KMS-11 (cell line): ENCODE results near the gene GANAB.
A peak's percentile ranks its signal among the peaks of the same experiment; 100 is the strongest.

ENCODE experiments used
- H2AFZ ChIP-seq: fragments of 200-600 bp; sonication (generic); 2 replicates; pipeline ENCODE4 v1.6.1; 2016; ENCODE audit warnings: antibody characterized with exemption, mixed run types, low read depth
- H3K27ac ChIP-seq: fragments of 200-600 bp; sonication (generic); 2 replicates; pipeline ENCODE4 v1.6.1; 2016; ENCODE audit warnings: mild to moderate bottlenecking, mixed run types
- H3K27me3 ChIP-seq: fragments of 200-600 bp; sonication (generic); 2 replicates; pipeline ENCODE4 v1.6.1; 2017; ENCODE audit warnings: mild to moderate bottlenecking, low read depth, mixed run types, moderate library complexity; ENCODE audit not compliant: insufficient read depth
- H3K36me3 ChIP-seq: fragments of 200-600 bp; sonication (generic); 2 replicates; pipeline ENCODE4 v1.6.1; 2017; ENCODE audit warnings: mild to moderate bottlenecking, mixed run types; ENCODE audit not compliant: insufficient read depth
- H3K4me1 ChIP-seq: fragments of 200-600 bp; sonication (generic); 2 replicates; pipeline ENCODE4 v1.6.1; 2016; ENCODE audit warnings: mild to moderate bottlenecking, low read depth, mixed run types; ENCODE audit not compliant: poor library complexity, severe bottlenecking
- H3K4me2 ChIP-seq: fragments of 200-600 bp; sonication (generic); 2 replicates; pipeline ENCODE4 v1.7.0; 2016; ENCODE audit warnings: mild to moderate bottlenecking, mixed run types
- H3K4me3 ChIP-seq: fragments of 200-600 bp; sonication (generic); IDR thresholded peaks from 2 replicates; pipeline ENCODE4 v1.6.1; 2017; ENCODE audit warnings: low read depth, low read length, mixed read lengths; ENCODE audit not compliant: insufficient read depth
- H3K79me2 ChIP-seq: fragments of 200-600 bp; sonication (generic); 2 replicates; pipeline ENCODE4 v1.6.1; 2016; ENCODE audit warnings: low read depth, mixed run types; ENCODE audit not compliant: insufficient read depth
- H3K9ac ChIP-seq: fragments of 200-600 bp; sonication (generic); 2 replicates; pipeline ENCODE4 v1.6.1; 2016; ENCODE audit warnings: mild to moderate bottlenecking, mixed run types
- H4K20me1 ChIP-seq: fragments of 200-600 bp; sonication (generic); 2 replicates; pipeline ENCODE4 v1.6.1; 2016; ENCODE audit warnings: mild to moderate bottlenecking, mixed run types; ENCODE audit not compliant: insufficient read depth
- CTCF ChIP-seq: fragments of 200-600 bp; sonication (generic); conservative IDR thresholded peaks from 2 replicates; pipeline ENCODE4 v1.6.1; 2017; ENCODE audit warnings: low read depth, mild to moderate bottlenecking, antibody characterized with exemption, low read length, moderate library complexity, mixed read lengths

Gene GANAB

GRCh38 chr11:62669420-62670161 is 23.2 kb upstream of the GANAB start:
- Histone ChIP-seq H3K4me1 (peaks cover 14% of the 10 kb centered on the region), H3K4me2 (no peak overlapping the region), H3K4me3 (no peak overlapping the region), H2AFZ (no peak overlapping the region), H3K27ac (no peak overlapping the region), H3K27me3 (no peaks in the 10 kb centered on the region), H3K79me2 (peaks cover 10% of the 10 kb centered on the region; the same call in 1 of the 2 replicates), H3K36me3 (no peaks in the 10 kb centered on the region), H3K9ac (no peak overlapping the region), H4K20me1 (no peaks in the 10 kb centered on the region)
- TF ChIP-seq CTCF, result no peak

- no peak overlapping the region for H3K4me3 ChIP-seq
- H3K27me3 ChIP-seq, result no peaks in the 10 kb centered on the region
- H2AFZ ChIP-seq, result no peak overlapping the region
- H3K27ac ChIP-seq, result no peak overlapping the region
- H3K36me3 ChIP-seq, result no peaks in the 10 kb centered on the region
- TF ChIP-seq CTCF, result no peak
- no peak overlapping the region for H3K4me2 ChIP-seq
- no peaks in the 10 kb centered on the region for H4K20me1 ChIP-seq
- peaks cover 13% of the 10 kb centered on the region for H3K4me1 ChIP-seq
- H3K79me2 ChIP-seq, result peaks cover 5% of the 10 kb centered on the region; the same call in 1 of the 2 replicates
- no peak overlapping the region for H3K9ac ChIP-seq
Measured at GRCh38 chr11:62667460-62667859, 21.0 kb upstream of the GANAB start.

- TF ChIP-seq CTCF, result no peak
- peaks cover 13% of the 10 kb centered on the region for H3K4me1 ChIP-seq
- no peaks in the 10 kb centered on the region for H3K36me3 ChIP-seq
Measured at GRCh38 chr11:62666259-62666926, 20.0 kb upstream of the GANAB start.

GRCh38 chr11:62665599-62666258 is 19.3 kb upstream of the GANAB start:
- no peaks in the 10 kb centered on the region for H3K79me2 ChIP-seq
- H2AFZ ChIP-seq, result no peak overlapping the region; the same call in 1 of the 2 replicates
- peak overlapping the region; percentile 71; the same call in 1 of the 2 replicates for H3K4me2 ChIP-seq
- H3K4me3 ChIP-seq, result no peak overlapping the region
- H3K27me3 ChIP-seq, result no peaks in the 10 kb centered on the region
- H3K36me3 ChIP-seq, result no peaks in the 10 kb centered on the region
- no peak for TF ChIP-seq CTCF
- H3K9ac ChIP-seq, result no peak overlapping the region
- H4K20me1 ChIP-seq, result no peaks in the 10 kb centered on the region
- no peak overlapping the region for H3K27ac ChIP-seq
- H3K4me1 ChIP-seq, result peaks cover 10% of the 10 kb centered on the region

More at GRCh38 chr11:62666259-62666926, 20.0 kb upstream of the GANAB start:
- Histone ChIP-seq H3K4me3 (no peak overlapping the region), H3K27ac (no peak overlapping the region), H3K4me2 (no peak overlapping the region), H3K79me2 (peaks cover under 1% of the 10 kb centered on the region; the same call in 1 of the 2 replicates), H3K27me3 (no peaks in the 10 kb centered on the region), H2AFZ (no peak overlapping the region), H4K20me1 (no peaks in the 10 kb centered on the region), H3K9ac (no peak overlapping the region)
